Ramos (cell line): ENCODE measurements around the gene SQSTM1.

Source experiments
- in situ Hi-C: fragments of 300-500 bp; cut with MboI; formaldehyde crosslinking; loops from one replicate; pipeline ENCODE4 v1.14.3; 2022; ENCODE audit warnings: low sequenced_read_pairs; ENCODE audit not compliant: unreplicated experiment

The SQSTM1 gene

DNA sequence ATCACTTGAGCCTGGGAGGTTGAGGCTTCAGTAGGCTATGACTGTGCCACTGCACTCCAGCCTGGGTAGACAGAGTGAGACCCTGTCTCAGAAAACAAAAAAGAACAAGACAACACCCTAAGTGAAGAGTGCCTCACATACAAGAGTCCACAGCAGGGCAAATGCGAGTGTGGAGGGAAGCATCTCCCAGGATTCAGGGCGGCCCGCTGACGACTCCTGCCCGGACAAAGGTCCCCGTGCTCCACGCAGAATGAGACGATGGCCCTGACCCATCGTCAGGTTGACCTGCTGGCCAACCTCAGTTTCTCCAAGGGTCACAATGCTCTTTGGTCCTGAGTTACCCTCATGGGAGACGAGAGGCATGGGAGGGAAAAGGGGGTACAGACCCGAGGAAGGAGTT is 19.6 kb downstream of the SQSTM1 start:
- in situ Hi-C loops, result no loop called here

DNA sequence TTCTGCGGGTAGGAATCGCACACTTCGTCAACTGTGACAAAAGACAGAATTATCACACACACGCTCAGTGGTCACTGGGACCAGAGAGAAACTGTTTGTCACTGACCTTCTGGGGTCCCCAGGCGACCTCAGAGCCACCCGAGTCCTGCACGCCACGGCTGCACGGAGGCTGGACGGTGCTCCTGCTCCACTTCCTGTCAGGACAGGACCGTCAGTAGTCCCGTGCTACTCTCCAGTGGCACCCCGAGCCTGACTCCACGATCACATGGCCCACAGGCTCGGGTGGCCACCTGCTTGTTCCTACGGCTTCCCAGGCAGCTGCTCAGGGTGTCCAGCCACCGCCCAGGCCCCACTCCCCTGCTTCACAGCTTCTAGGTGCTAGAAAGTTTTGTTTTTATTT is 20.1 kb downstream of the SQSTM1 start:
- in situ Hi-C loops, result no loop called here

- in situ Hi-C loops, result no loop called here
Measured at GRCh38 chr5:179841621-179842020, 20.9 kb downstream of the SQSTM1 start.

GRCh38 chr5:179852993-179853547 is 32.4 kb downstream of the SQSTM1 start:
- in situ Hi-C loops, result no loop called here

DNA sequence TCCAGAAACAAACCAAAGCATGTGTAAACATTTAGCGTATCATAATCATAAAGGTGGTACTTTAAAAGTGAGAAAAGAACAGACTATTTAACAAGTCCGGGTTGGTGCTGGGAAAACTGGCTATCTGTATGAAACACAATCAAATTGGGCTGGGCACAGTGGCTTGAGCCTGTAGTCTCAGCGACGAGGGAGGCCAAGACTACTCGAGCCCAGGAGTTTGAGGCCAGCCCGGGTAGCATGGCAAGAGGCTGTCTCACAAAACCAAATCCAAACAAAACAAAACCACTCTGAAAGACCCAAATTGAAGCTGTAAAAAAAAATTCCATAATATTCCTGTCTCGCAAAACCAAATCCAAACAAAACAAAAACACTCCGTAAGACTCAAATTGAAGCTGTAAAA is 33.7 kb downstream of the SQSTM1 start:
- in situ Hi-C loops, result no loop called here

DNA sequence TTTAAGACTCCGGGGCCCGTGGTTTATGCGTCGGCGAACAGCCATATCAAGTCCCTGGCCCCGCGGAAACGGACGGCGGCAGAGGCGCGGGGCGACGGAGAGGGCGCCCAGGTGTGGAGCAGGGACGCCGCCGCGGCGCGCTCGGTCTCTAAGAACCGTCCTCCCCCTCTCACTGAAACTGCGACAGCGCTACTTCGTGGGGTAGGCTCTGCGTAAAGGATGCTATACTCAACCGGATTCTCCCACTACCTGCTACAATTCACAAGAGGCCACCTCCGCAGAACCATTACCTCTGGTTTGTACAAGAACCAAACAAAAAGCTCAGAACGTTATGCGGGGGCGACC is 37.5 kb downstream of the SQSTM1 start:
- in situ Hi-C loops, result no loop called here

GRCh38 chr5:179858586-179859427 is 38.1 kb downstream of the SQSTM1 start, which contains the start of gene MRNIP:
MRNIP (minus strand) TSS chr5:179858817; CDS start chr5:179858796, 21 bp downstream.
- in situ Hi-C loops, result no loop called here

DNA sequence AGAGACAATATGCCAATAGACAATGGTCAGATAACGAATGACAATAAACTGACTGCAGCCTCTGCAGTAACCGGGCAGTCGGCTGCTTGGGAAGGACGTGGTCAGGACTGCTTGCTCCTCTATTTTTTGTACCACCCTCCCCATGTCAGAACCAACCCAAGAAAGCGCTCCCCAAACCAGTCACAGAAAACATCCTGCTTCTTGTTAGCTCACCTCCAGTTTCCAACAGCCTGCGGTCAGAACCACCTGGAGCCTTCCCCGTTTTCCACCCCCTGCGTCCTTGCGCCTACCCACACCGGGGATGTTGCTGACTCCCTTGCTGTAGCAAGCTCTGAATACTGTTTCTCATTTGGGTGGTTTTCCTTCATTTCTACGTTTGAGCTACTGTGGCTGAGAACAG is 39.6 kb downstream of the SQSTM1 start:
- in situ Hi-C loops, result no loop called here

DNA sequence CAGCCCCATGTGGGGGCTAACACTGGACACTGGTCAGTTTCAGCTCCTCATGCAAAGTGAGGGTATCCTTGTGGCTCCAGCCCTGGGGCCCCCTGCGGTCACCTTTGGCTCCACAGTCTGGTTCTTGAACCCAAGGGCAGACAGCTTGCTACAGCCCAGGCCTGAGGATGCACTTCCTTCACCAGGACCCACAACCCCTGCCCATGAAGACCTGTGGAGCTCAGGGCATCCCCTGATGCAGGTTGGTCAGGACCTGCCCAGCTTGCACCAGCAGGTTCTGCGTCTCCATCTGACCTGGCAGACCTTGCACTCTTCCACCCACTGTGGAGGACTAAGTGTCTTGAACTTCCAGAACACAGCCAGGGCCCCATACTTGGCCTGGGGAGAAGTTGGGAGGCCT is 41.6 kb downstream of the SQSTM1 start:
- in situ Hi-C loops, result no loop called here

GRCh38 chr5:179862891-179863290 is 42.2 kb downstream of the SQSTM1 start:
- in situ Hi-C loops, result no loop called here

GRCh38 chr5:179863449-179864085 is 42.9 kb downstream of the SQSTM1 start:
- in situ Hi-C loops, result no loop called here

GRCh38 chr5:179864686-179865085 is 44.0 kb downstream of the SQSTM1 start:
- in situ Hi-C loops, result no loop called here

DNA sequence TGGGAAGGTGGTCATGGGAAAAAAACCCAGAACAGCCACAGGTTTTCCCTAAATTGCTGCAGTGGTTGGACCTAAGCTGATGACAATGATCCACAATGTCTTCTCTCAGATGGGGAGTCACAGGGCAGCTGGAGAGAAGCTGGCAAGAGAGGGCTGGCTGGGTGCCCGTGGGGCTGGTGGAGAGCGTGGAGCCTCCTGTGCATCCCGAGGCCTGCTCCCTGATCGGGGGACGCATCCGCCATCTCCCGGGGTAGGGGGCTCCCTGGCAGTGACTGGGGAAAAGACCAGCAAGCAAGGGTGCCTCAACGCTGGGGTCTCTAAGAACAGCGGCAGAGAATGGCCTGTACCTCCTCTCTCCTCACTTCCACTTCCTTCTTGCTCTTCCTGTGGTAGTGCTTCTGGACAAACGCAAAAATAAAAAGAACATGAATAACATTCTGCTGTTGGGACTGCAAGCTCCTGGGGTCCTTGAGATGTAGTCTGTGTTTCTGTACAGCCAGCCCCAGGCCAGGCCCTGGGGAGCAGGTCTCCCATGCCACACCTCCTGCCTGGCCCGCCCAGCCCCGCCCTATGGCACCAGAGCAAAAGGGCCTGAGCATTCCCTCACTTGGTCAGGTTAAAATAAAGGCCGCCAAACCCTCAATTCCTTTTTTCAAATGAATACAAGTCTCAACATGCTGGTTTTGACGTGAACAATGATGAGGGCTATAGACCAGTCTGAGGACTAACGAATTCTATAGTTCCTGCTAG is 45.0 kb downstream of the SQSTM1 start:
- in situ Hi-C loops, result no loop called here

DNA sequence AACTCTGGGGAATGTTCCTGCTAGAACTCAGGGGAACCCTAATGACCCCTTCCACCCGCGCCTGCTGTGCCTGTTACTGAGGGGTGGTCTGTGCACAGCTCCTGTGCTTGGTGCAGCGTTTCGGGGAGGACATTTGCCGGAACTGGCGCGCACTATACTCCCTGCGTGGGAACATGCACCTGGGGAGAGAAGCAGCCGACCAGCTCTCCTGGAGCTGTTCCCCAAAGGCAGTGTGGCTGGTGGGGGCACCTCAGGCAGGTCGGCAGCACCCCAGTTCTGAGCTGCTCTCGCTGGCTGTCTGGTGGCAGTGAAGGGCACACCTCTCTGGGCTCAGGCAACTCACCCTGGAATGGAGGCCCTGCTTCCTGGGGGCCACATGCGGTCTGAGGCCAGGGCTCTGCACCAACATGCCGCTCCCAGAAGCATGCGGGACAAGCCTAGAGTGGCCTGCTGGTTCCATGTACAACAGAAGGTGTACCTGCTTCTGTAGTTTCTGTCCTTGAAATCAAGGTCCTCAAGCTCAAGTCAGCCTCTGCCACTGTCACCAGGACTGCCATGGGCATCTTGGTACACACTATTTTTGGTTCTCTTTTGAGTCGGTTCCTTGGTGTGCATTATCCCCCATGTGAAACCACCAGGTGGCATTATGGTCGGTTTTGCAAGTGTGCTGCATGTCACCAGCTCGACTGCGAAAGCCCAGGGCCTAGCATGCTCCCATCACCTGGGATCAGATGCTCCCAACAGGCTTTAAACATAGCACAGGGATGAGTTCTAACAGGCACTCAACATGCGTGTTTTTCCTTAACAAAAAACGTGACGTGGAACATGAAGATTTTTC is 45.8 kb downstream of the SQSTM1 start:
- in situ Hi-C loops, result no loop called here

- in situ Hi-C loops, result no loop called here
Measured at GRCh38 chr5:179867079-179867465, 46.4 kb downstream of the SQSTM1 start.

DNA sequence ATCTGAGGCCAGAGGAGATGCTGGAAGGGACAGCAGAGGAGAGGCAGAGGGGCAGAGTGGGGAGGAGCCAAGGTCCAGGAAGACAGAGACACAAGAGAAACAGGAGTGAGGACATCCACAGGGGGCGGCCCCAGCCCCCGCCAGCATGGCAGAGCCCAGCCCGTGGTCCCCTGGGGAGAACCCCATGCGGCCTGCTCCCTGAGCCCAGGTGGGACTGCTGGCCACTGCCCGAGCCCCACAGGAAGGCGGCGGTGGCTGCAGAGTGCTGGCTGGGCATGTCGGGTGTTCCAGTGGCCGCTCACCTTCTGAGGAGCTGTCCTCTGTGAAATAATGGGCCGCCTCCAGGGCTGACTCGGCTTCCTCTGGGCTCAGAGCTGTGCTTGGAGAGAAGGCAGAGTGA is 46.8 kb downstream of the SQSTM1 start:
- in situ Hi-C loops, result no loop called here

DNA sequence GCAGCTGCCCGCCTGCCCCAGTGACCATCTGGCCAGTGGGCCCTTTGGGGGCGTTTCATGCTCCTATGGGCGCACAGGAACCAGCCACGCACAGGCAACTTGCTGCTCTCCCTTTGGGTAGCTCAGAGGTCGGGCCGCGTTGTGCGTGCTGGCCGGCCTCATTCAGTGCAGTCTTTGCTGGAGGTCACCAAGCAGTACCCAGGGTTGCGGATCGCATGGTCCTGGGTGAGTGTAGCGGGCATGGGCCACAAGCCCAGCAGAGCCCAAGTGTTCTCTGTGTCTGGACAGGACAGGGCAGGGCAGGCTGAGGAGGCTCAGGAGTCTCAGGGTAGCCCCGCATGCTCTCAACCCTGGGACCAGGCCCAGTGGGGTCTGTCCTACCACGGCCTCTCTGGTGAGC is 47.8 kb downstream of the SQSTM1 start:
- in situ Hi-C loops, result no loop called here

DNA sequence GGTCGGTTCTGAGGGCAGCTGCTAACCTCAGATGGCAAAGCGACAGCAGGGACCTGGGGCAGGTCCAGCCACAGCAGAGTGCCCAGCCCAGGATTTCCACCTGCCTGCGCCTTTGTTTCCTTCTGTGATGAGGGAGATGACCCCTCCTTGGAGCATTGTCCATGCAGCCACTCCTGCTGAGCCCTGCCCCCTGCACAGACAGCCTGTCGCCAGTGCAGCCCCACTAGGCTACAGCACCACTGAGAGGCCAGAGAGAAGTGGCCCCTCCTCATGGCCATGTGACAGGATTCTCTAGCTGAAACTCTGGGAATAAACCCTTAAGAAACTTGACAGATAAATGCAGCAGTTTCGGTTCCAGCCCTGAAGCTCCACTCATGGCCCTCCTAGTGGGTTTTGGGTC is 48.4 kb downstream of the SQSTM1 start:
- in situ Hi-C loops, result no loop called here

DNA sequence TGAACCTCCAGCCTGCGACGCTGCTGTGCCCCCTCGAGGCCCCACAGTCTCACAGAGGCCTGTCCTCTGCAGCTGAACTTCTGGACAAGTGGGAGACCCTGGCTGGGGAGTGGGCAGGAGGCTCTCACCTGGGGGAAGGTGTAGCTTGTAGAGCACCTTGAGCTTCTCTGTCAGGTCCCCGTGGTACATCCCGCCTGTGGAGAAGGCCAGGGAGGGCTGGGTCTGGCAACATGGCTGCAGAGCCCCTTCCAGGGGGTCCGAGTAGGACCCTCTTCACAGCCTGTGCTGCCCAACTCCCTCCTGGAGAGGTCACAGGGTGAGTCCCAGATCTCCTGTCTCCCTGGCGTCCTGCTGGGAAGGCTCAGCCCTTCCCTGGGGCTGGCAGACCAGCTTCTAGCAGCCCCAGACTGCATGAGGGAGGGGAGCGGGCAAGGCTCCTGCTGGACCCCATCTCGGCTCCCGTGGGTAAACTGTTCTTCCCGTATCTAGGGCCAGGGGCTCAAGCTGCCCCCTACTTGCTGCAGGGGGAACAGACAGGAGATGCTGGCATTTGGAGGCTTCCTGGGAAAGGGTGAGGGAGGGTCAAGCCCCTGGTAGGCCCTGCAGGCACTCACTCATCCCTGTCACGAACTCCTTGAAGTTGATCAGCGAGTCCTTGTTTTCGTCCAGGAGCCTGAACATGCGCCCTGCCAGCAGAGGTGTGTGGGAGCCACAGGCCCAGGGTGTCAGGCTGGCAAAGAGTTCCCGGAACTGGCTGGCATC is 49.1 kb downstream of the SQSTM1 start:
- in situ Hi-C loops, result no loop called here
